ENCODE data around the gene CRABP1.

CRABP1 gene

DNA sequence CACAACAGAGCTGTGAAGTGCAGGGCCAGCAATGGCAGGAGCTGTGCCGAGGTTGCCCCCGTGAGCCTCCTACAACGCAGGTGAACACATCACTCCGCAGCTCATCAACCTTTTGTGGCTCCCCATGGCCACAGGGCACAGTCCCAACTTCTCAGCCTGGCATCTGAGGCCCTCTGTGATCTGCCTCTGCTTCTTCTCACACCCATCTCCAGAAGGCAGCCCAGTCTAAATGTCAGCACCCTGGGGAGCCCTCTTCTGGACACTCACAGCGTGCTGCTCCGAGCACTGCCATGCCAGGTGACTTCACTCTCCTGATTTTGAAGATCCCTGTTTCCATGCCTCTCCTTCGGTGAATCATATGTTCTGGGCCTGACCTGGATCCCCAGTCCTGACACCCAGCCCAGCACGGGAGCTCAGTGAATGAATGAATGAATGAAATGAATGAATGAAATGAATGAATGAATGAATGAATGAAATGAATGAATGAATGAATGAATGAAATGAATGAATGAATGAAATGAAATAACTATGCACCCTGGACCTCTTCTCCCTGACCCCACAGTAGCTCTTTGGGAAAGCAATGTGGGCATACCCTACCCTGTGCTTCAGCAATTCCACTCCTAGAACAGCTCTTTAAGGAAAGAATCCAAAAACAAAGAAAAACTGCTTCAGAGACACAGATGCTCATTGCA lies 22.9 kb upstream of the CRABP1 start:
- FAIRE-seq = no peak

DNA sequence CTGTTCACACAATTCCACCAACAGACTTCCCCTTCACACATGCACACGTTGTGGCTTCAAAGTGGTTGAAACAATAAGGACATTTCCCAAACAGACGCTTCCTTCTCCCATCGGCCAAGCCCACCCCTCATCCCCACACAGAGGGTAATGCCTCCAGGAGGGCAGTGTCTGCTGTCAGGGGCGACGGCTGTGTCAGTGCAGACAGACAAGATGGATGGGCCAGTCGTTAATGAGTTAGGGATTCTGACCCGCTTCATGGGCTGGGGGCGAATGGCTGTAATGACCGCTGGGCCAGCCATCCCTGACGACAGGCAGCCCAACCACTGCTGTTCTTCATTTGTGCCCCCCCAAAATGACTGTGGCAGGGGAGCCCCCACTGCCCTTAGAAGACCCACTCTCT lies 20.6 kb upstream of the CRABP1 start:
- FAIRE-seq (no peak), DNase-seq (ENCODE audit: insufficient read length, low spot score) (no peak)
- TF ChIP-seq, protein P1, sequence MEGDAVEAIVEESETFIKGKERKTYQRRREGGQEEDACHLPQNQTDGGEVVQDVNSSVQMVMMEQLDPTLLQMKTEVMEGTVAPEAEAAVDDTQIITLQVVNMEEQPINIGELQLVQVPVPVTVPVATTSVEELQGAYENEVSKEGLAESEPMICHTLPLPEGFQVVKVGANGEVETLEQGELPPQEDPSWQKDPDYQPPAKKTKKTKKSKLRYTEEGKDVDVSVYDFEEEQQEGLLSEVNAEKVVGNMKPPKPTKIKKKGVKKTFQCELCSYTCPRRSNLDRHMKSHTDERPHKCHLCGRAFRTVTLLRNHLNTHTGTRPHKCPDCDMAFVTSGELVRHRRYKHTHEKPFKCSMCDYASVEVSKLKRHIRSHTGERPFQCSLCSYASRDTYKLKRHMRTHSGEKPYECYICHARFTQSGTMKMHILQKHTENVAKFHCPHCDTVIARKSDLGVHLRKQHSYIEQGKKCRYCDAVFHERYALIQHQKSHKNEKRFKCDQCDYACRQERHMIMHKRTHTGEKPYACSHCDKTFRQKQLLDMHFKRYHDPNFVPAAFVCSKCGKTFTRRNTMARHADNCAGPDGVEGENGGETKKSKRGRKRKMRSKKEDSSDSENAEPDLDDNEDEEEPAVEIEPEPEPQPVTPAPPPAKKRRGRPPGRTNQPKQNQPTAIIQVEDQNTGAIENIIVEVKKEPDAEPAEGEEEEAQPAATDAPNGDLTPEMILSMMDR (IDR thresholded peaks at IDR 0.05; ENCODE audit: insufficient read depth, missing control alignments) = no peak

More for the DNA sequence above, 22.9 kb upstream of the CRABP1 start:
- DNase-seq (ENCODE audit: insufficient read length, low spot score) = no peak
- TF ChIP-seq, protein P1 (IDR thresholded peaks at IDR 0.05; ENCODE audit: insufficient read depth, missing control alignments) = peak; percentile 11

DNA sequence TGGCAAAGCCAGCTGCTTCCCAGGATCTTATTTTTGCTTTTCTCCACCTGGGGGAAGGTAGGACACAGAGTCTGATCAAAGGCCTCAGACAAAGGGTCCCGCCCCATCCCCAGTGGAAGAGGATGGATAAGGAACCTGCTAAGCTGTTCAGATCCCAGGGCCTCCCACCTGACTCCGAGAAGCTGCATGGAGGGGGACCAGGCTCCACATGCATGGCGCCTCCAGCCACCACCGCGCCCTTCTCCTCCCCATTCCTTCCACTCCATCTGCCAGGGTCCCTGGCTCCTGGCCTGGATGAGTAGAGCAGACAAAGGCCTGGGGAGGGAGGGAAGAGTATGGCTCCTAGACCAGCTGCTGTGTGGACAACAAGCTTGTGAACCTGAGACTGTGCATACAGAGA lies 20.0 kb upstream of the CRABP1 start:
- DNase-seq (ENCODE audit: insufficient read length, low spot score) (no peak), FAIRE-seq (no peak)
- TF ChIP-seq, protein P1 (IDR thresholded peaks at IDR 0.05; ENCODE audit: insufficient read depth, missing control alignments) = no peak

DNA sequence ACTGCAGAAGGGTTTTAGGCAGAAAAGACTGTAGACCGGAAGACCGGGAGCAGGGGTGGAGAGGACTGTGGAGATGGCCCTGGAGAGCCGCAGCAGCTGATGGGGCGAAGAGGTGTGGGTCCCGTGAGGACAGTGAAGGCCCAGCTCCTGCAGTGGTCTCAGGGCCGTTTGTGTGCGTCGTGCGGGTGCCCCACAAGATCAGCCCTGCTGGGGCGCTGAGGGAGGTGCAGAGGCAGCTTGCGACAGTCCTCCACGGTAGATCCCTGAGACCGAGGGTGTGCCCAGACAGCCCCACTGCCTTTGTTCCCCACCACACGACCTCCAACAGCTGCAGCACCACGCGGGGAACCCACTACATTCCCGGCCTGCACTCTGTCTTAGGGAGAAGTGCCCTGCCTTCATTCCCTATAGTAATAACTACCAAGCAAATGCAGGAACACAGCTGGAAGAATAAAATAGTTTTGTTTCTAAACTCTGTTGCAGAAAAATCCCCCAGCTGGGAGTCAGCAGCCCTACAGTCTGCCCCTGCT lies 19.0 kb upstream of the CRABP1 start:
- TF ChIP-seq, protein P1 (IDR thresholded peaks at IDR 0.05; ENCODE audit: insufficient read depth, missing control alignments) = no peak
- DNase-seq (ENCODE audit: insufficient read length, low spot score) (no peak), FAIRE-seq (no peak)

DNA sequence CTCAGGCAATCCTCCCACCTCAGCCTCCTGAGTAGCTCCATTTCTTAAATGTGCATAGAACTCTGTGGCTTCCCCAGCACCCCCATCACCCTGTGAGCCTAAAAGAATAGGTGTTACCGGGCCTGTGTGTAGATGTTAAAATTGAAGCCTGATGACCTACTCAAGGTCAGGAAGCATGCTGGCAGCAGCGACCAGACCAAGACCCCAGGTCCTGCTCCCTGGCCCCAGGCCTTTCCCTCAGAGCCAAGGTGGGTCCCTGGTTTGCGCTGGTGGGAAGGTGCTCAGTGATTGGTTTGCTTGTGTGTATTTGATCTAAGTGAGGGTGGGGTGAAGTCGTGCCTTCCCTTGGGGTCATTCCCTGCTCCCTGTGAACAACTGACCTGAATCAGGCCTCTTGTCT lies 18.4 kb upstream of the CRABP1 start:
- DNase-seq (ENCODE audit: insufficient read length, low spot score) = no peak

DNA sequence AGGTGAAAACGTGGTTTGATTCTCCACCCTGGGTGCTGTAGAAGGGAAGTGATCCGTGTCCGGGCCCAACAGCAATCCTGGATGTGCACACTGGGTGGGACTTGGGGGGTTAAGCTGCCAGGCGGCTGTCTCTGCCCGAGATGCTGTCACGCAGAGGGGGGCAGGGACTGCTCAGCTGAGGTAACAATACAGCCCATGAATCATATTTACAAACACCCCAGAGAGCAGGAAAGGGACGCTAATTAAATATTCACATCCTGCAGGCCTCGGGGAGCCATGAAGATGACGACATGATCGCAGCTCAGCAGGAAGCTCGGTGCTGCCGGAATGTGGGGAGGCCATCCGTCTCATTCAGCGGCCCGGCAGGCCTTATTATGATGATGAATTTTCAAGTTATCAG lies 17.9 kb upstream of the CRABP1 start:
- FAIRE-seq (no peak), DNase-seq (ENCODE audit: insufficient read length, low spot score) (no peak)
- TF ChIP-seq, protein P1 (IDR thresholded peaks at IDR 0.05; ENCODE audit: insufficient read depth, missing control alignments) = no peak

More for the DNA sequence above, 18.4 kb upstream of the CRABP1 start:
- no peak for FAIRE-seq
- TF ChIP-seq, protein P1 (IDR thresholded peaks at IDR 0.05; ENCODE audit: insufficient read depth, missing control alignments) = no peak
